ENCODE measurements around the gene PABPN1L. TPM values are rescaled to one million over a fixed set of nuclear protein-coding genes. Genes with fewer than 3 reads are reported as not detected.

The PABPN1L gene
- total and polyA plus RNA-seq, 2 of the 8 experiments (the other 6 are each of a cell fraction or from before 2014, with no cell fraction given), result not detected

DNA sequence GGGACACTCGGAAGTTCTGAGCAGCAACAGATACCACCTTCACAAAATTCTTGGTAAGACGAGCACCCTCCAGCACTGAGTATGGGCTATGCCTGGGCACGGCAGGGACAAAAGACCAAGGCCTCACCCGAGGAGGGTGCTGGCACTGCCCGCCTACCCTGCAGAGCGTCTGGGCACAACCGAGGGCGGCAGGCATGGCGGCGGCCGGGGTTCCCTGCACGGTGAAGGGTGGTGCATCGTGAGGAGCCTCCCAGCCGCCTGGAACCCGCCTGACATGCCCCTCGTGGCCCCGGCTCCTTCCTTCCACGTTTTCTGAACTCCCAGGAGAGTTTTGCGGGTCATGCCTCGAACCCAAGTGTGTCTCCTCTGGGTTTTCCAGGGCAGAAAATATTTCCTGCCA lies 28.7 kb downstream of the PABPN1L start (continued):
- no peak for TF ChIP-seq ZNF274 (IDR thresholded peaks at IDR 0.05; ENCODE audit: borderline replicate concordance, extremely low read depth, low read length)
- TF ChIP-seq SAP30 (IDR thresholded peaks at IDR 0.05; ENCODE audit: insufficient read depth, insufficient replicate concordance, low read length), result no peak
- no peak for TF ChIP-seq SP4 (IDR thresholded peaks at IDR 0.05; ENCODE audit: low read length)
- TF ChIP-seq, protein P1, sequence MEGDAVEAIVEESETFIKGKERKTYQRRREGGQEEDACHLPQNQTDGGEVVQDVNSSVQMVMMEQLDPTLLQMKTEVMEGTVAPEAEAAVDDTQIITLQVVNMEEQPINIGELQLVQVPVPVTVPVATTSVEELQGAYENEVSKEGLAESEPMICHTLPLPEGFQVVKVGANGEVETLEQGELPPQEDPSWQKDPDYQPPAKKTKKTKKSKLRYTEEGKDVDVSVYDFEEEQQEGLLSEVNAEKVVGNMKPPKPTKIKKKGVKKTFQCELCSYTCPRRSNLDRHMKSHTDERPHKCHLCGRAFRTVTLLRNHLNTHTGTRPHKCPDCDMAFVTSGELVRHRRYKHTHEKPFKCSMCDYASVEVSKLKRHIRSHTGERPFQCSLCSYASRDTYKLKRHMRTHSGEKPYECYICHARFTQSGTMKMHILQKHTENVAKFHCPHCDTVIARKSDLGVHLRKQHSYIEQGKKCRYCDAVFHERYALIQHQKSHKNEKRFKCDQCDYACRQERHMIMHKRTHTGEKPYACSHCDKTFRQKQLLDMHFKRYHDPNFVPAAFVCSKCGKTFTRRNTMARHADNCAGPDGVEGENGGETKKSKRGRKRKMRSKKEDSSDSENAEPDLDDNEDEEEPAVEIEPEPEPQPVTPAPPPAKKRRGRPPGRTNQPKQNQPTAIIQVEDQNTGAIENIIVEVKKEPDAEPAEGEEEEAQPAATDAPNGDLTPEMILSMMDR (IDR thresholded peaks at IDR 0.05; ENCODE audit: control extremely low read depth in 1 of 3, insufficient read depth in 1 of 3, low read depth in 1 of 3, low read length in 3 of 3), result no peak
- no peak for TF ChIP-seq BRCA1 (IDR thresholded peaks at IDR 0.05; ENCODE audit: low read depth, low read length)

All from H1 (cell line).